HepG2 (cell line): ENCODE data around the gene CNP. TPM values are rescaled to one million over a fixed set of nuclear protein-coding genes. Genes with fewer than 3 reads are reported as not detected.

Experiments used
- ATAC-seq: fragments of 200-7000 bp; cut with Tn5 transposase; 3 replicates; pipeline ENCODE4 v1.9.1; 2020; ENCODE audit warnings: mild to moderate bottlenecking, moderate library complexity
- BruUV-seq: library from RNA; stranded (reverse); fragments of 400-500 nt; replicated peaks from 2 replicates; lab custom pipeline; 2021; lab: Mats Ljungman, UMichigan
- CTCF ChIA-PET: fragments of 300-600 bp; formaldehyde crosslinking; extraction: SDS; loops from one replicate; lab custom pipeline; 2021; ENCODE audit warnings: low total read pairs, inconsistent platforms, low intra/inter-chr PET ratio; lab: Yijun Ruan, JAX
- POLR2A ChIA-PET: fragments of 350-600 bp; sonication (Branson Sonifier 250); formaldehyde crosslinking; loops from one replicate; lab custom pipeline; 2020; ENCODE audit warnings: antibody characterized with exemption, inconsistent platforms; lab: Yijun Ruan, JAX
- DNase-seq: peaks from one replicate; pipeline ENCODE4 v3.0.0-alpha.2; 2015; ENCODE audit warnings: low spot score
- FAIRE-seq: peaks from 3 replicates; lab custom pipeline; 2011; peaks lifted over from hg19 to GRCh38; lab: Jason Lieb, UNC
- H2AFZ ChIP-seq: one replicate; pipeline ENCODE4 v1.6.1; 2011; ENCODE audit warnings: low read length, inconsistent platforms
- H3K27ac ChIP-seq: fragments of 300-600 bp; 3 replicates; pipeline ENCODE4 v1.8.0; 2011; ENCODE audit warnings: mixed run types, mild to moderate bottlenecking, mixed read lengths, low read length, inconsistent platforms; ENCODE audit not compliant: insufficient read depth; ENCODE audit errors: extremely low read length
- H3K27me3 ChIP-seq, 2 experiments: fragments of 200-600 bp in 1 of 2; 2 replicates in 1 of 2; 3 replicates in 1 of 2; pipeline versions ENCODE4 v1.6.0 to v1.8.0; 2011; ENCODE audit warnings: low read length in 2 of 2, mild to moderate bottlenecking in 2 of 2, moderate library complexity in 2 of 2, inconsistent platforms in 1 of 2; ENCODE audit not compliant: insufficient read depth in 2 of 2, control insufficient read depth in 1 of 2
- H3K36me3 ChIP-seq, 2 experiments: fragments of 200-600 bp in 1 of 2; replicated peaks in 1 of 2; 2 replicates in 1 of 2; 3 replicates in 1 of 2; pipeline versions ENCODE4 v1.5.1 to v1.8.0; 2011; ENCODE audit warnings: low read length in 2 of 2, inconsistent platforms in 1 of 2; ENCODE audit not compliant: insufficient read depth in 2 of 2, control insufficient read depth in 1 of 2
- H3K4me1 ChIP-seq: 2 replicates; pipeline ENCODE4 v1.5.1; 2012; ENCODE audit warnings: low read length, inconsistent platforms; ENCODE audit not compliant: insufficient read depth
- H3K4me2 ChIP-seq: 2 replicates; pipeline ENCODE4 v1.6.0; 2011; ENCODE audit warnings: low read depth, low read length, inconsistent platforms
- H3K4me3 ChIP-seq, 3 experiments: fragments of 200-600 bp in 1 of 3; sonication (generic), shearing (Covaris generic) in 1 of 3; replicated peaks in 1 of 3; 2 replicates each; pipeline ENCODE4 v1.5.1; 2011 to 2016; ENCODE audit warnings: low read length in 3 of 3, inconsistent platforms in 2 of 3, low read depth in 2 of 3, mild to moderate bottlenecking in 2 of 3, control low read depth in 1 of 3, mixed read lengths in 1 of 3; ENCODE audit not compliant: insufficient read depth in 1 of 3
- H3K79me2 ChIP-seq: one replicate; pipeline ENCODE4 v1.6.1; 2011; ENCODE audit warnings: low read length, inconsistent platforms; ENCODE audit not compliant: insufficient read depth
- H3K9ac ChIP-seq: 2 replicates; pipeline ENCODE4 v1.6.0; 2011; ENCODE audit warnings: mild to moderate bottlenecking, low read depth, low read length, inconsistent platforms; ENCODE audit not compliant: insufficient read depth
- H3K9me3 ChIP-seq: 2 replicates; pipeline ENCODE4 v1.5.1; 2012; ENCODE audit warnings: mild to moderate bottlenecking, low read length
- H4K20me1 ChIP-seq: 2 replicates; pipeline ENCODE4 v1.6.0; 2011; ENCODE audit warnings: inconsistent platforms, mild to moderate bottlenecking, low read length, moderate library complexity; ENCODE audit not compliant: insufficient read depth
- HOXA7 ChIP-seq: sonication (generic); formaldehyde crosslinking; IDR thresholded peaks from 2 replicates; pipeline ENCODE4 v1.8.1; 2022; ENCODE audit warnings: mild to moderate bottlenecking, missing genetic modification reagents, moderate library complexity
- MAFF ChIP-seq: IDR thresholded peaks from 2 replicates; pipeline ENCODE4 v1.6.1; 2011; ENCODE audit warnings: low read depth, low read length, improper control_type of control experiment
- MTF1 ChIP-seq: sonication (generic); formaldehyde crosslinking; IDR thresholded peaks from 2 replicates; pipeline ENCODE4 v1.5.0; 2020; ENCODE audit warnings: missing genetic modification reagents
- PCBP1 ChIP-seq: fragments of 200-400 bp; formaldehyde crosslinking; IDR thresholded peaks from 2 replicates; pipeline ENCODE4 v1.6.1; 2017; ENCODE audit warnings: mild to moderate bottlenecking, low read depth, low read length, borderline replicate concordance
- TBX2 ChIP-seq: sonication (generic); formaldehyde crosslinking; IDR thresholded peaks from 2 replicates; pipeline ENCODE4 v1.5.0; 2020; ENCODE audit warnings: missing genetic modification reagents, mild to moderate bottlenecking, borderline replicate concordance
- THYN1 ChIP-seq: sonication (generic); formaldehyde crosslinking; IDR thresholded peaks from 2 replicates; pipeline ENCODE4 v1.8.1; 2023; ENCODE audit warnings: low read depth, mild to moderate bottlenecking, moderate library complexity, missing genetic modification reagents, borderline replicate concordance
- ZNF34 ChIP-seq: sonication (generic); formaldehyde crosslinking; IDR thresholded peaks from 2 replicates; pipeline ENCODE4 v1.4.0; 2020; ENCODE audit warnings: mild to moderate bottlenecking, missing genetic modification reagents, borderline replicate concordance
- ZNF598 ChIP-seq: sonication (generic); formaldehyde crosslinking; IDR thresholded peaks from 2 replicates; pipeline ENCODE4 v1.5.1; 2020; ENCODE audit warnings: mild to moderate bottlenecking, missing genetic modification reagents, borderline replicate concordance
- ZNF7 ChIP-seq: IDR thresholded peaks from 2 replicates; pipeline ENCODE4 v1.6.1; 2016; ENCODE audit warnings: missing biosample characterization, missing genetic modification reagents
- WGBS: methylation state at CpG from one replicate; pipeline ENCODE4 v1.1.6; 2017; ENCODE audit warnings: low lambda C conversion rate; 5-methylcytosine and 5-hydroxymethylcytosine counted together
- in situ Hi-C: cut with HindIII; loops from 2 replicates; pipeline ENCODE4 v1.10.0; 2017; ENCODE audit warnings: low pct_unique_long_range_greater_than_20kb; ENCODE audit not compliant: extremely low pct_ligation_motif_present
- intact Hi-C: fragments of 100-400 bp; cut with micrococcal nuclease; formaldehyde crosslinking; loops from one replicate; pipeline ENCODE4 v1.10.0; 2022; ENCODE audit not compliant: unreplicated experiment
- polyA plus RNA-seq, 8 experiments: library from polyadenylated mRNA; depleted of rRNA in 3 of 8; stranded (reverse) in 7 of 8; unstranded in 1 of 8; fragments of >200 nt; fragmentation: Illumina TruSeq in 4 of 8; extraction: Trizol in 4 of 8; gene quantifications; 2 replicates each; pipeline versions ENCODE4 v1.2.1 to v1.2.3, GENCODE V29; 2011 to 2016; ENCODE audit warnings: low read depth in 4 of 8, missing spikeins in 1 of 8, mixed read lengths in 1 of 8; ENCODE audit not compliant: insufficient read depth in 1 of 8
- total RNA-seq, 5 experiments: library from RNA; depleted of rRNA; stranded (reverse); fragments of >200 nt; fragmentation: Illumina TruSeq; extraction: Trizol; gene quantifications; 2 replicates each; pipeline ENCODE4 v1.2.3, GENCODE V29; 2016; ENCODE audit warnings: low read depth in 1 of 5
- TF ChIP-seq, protein P1 (sequence below): sonication (generic); formaldehyde crosslinking; IDR thresholded peaks from 2 replicates; pipeline ENCODE4 v1.5.0; 2020; ENCODE audit warnings: mild to moderate bottlenecking, missing genetic modification reagents
- TF ChIP-seq, protein P2 (sequence below): sonication (generic); IDR thresholded peaks from 2 replicates; pipeline ENCODE4 v1.6.1; 2016; ENCODE audit warnings: low read depth, borderline replicate concordance
- TF ChIP-seq, protein P3 (sequence below): IDR thresholded peaks from 2 replicates; pipeline ENCODE4 v1.6.1; 2018; ENCODE audit warnings: missing genetic modification reagents, mild to moderate bottlenecking, missing compliant biosample characterization

The CNP gene
- total and polyA plus RNA-seq, 2 of the 13 experiments (the other 11 are each of a cell fraction or from before 2014, with no cell fraction given) = 97.2 to 161 TPM

DNA sequence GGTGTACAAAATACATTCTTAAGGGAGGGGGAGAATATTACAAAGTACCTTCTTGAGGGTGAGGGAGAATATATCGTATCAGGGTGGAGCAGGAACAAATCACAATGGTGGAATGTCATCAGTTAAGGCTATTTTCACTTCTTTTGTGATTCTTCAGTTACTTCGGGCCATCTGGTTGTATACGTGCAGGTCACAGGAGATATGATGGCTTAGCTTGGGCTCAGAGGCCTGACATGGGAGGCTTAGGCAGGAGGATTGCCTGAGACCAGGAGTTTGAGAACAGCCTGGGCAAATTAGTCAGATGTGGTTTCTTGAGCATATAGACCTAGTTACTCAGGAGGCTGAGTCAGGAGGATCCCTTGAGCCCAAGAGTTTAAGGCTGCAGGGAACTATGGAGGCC is 23.1 kb upstream of the CNP start:
- Histone ChIP-seq H3K4me1 (peaks cover 64% of the 10 kb centered on the region), H3K4me2 (no peak overlapping the region), H3K79me2 (no peaks in the 10 kb centered on the region), H2AFZ (no peak overlapping the region), H3K9me3 (no peaks in the 10 kb centered on the region), H3K4me3 (no peak overlapping the region), H3K36me3 (no peaks in the 10 kb centered on the region), H4K20me1 (no peaks in the 10 kb centered on the region), H3K9ac (no peak overlapping the region), H3K27me3 (no peaks in the 10 kb centered on the region), H3K27ac (no peak overlapping the region)
- TF ChIP-seq MTF1 (CRISPR knock-in tag) = no peak
- TF ChIP-seq, protein P1, sequence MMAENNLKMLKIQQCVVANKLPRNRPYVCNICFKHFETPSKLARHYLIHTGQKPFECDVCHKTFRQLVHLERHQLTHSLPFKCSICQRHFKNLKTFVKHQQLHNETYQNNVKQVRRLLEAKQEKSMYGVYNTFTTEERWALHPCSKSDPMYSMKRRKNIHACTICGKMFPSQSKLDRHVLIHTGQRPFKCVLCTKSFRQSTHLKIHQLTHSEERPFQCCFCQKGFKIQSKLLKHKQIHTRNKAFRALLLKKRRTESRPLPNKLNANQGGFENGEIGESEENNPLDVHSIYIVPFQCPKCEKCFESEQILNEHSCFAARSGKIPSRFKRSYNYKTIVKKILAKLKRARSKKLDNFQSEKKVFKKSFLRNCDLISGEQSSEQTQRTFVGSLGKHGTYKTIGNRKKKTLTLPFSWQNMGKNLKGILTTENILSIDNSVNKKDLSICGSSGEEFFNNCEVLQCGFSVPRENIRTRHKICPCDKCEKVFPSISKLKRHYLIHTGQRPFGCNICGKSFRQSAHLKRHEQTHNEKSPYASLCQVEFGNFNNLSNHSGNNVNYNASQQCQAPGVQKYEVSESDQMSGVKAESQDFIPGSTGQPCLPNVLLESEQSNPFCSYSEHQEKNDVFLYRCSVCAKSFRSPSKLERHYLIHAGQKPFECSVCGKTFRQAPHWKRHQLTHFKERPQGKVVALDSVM (CRISPR knock-in tag) = peak; percentile 74
- ATAC-seq (no peak), FAIRE-seq (no peak), DNase-seq (no peak)
- in situ Hi-C loops (no loop called here), intact Hi-C loops (no loop called here)
- no TSS peak for BruUV-seq
- 83% methylated on average over 3 of the region's 3 CpGs for WGBS
- ChIA-PET CTCF (no interaction called here), POLR2A (no interaction called here)

- no peak overlapping the region for H3K27ac ChIP-seq
- H3K4me3 ChIP-seq = no peak overlapping the region
- in situ Hi-C loops (no loop called here), intact Hi-C loops (no loop called here)
- 49% methylated on average over 3 of the region's 3 CpGs for WGBS
- no peaks in the 10 kb centered on the region for H3K79me2 ChIP-seq
- ChIA-PET POLR2A (no interaction called here), CTCF (no interaction called here)
- FAIRE-seq (no peak), ATAC-seq (no peak), DNase-seq (no peak)
- no peaks in the 10 kb centered on the region for H4K20me1 ChIP-seq
- no peak overlapping the region for H3K9ac ChIP-seq
- H3K36me3 ChIP-seq = no peaks in the 10 kb centered on the region
- peaks cover 58% of the 10 kb centered on the region for H3K4me1 ChIP-seq
- no peaks in the 10 kb centered on the region for H3K27me3 ChIP-seq
- no peaks in the 10 kb centered on the region for H3K9me3 ChIP-seq
- no peak overlapping the region for H3K4me2 ChIP-seq
- H2AFZ ChIP-seq = no peak overlapping the region
- BruUV-seq = no TSS peak
- TF ChIP-seq MAFF (no peak), ZNF34 (no peak), ZNF598 (CRISPR knock-in tag) (no peak), HOXA7 (no peak), THYN1 (CRISPR knock-in tag) (no peak), TBX2 (CRISPR knock-in tag) (0 out of 2 replicates have a peak, but pooled peaks have one; percentile 15), PCBP1 (no peak), ZNF7 (CRISPR knock-in tag) (no peak)
- TF ChIP-seq, protein P2, sequence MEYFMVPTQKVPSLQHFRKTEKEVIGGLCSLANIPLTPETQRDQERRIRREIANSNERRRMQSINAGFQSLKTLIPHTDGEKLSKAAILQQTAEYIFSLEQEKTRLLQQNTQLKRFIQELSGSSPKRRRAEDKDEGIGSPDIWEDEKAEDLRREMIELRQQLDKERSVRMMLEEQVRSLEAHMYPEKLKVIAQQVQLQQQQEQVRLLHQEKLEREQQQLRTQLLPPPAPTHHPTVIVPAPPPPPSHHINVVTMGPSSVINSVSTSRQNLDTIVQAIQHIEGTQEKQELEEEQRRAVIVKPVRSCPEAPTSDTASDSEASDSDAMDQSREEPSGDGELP = 0 out of 2 replicates have a peak, but pooled peaks have one; percentile 34
- TF ChIP-seq, protein P3, sequence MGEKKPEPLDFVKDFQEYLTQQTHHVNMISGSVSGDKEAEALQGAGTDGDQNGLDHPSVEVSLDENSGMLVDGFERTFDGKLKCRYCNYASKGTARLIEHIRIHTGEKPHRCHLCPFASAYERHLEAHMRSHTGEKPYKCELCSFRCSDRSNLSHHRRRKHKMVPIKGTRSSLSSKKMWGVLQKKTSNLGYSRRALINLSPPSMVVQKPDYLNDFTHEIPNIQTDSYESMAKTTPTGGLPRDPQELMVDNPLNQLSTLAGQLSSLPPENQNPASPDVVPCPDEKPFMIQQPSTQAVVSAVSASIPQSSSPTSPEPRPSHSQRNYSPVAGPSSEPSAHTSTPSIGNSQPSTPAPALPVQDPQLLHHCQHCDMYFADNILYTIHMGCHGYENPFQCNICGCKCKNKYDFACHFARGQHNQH (CRISPR knock-in tag) = no peak
Measured at GRCh38 chr17:41944943-41945342, 21.7 kb upstream of the CNP start.
